Hepatocyte (in vitro differentiated cells): ENCODE measurements around the gene EML4. TPM values are rescaled to one million over a fixed set of nuclear protein-coding genes. Genes with fewer than 3 reads are reported as not detected.

Experiments
- DNase-seq: peaks from one replicate; pipeline ENCODE4 v3.0.0-alpha.2; 2016; ENCODE audit warnings: low spot score
- H2AFZ ChIP-seq: fragments of 200-600 bp; sonication (generic); 2 replicates; pipeline ENCODE4 v1.6.0; 2016; ENCODE audit warnings: antibody characterized with exemption, mild to moderate bottlenecking
- H3K27ac ChIP-seq: fragments of 200-600 bp; sonication (generic); 2 replicates; pipeline ENCODE4 v1.5.1; 2016; ENCODE audit warnings: mild to moderate bottlenecking
- H3K27me3 ChIP-seq: fragments of 200-600 bp; sonication (generic); 2 replicates; pipeline ENCODE4 v1.6.1; 2016
- H3K36me3 ChIP-seq: fragments of 200-600 bp; sonication (generic); replicated peaks from 2 replicates; pipeline ENCODE4 v1.5.1; 2016; ENCODE audit warnings: low read depth; ENCODE audit not compliant: insufficient read depth
- H3K4me1 ChIP-seq: fragments of 200-600 bp; sonication (generic); 2 replicates; pipeline ENCODE4 v1.5.1; 2016; ENCODE audit warnings: mild to moderate bottlenecking, moderate library complexity; ENCODE audit not compliant: insufficient read depth
- H3K4me2 ChIP-seq: fragments of 200-600 bp; sonication (generic); 2 replicates; pipeline ENCODE4 v1.6.0; 2016
- H3K4me3 ChIP-seq: fragments of 200-600 bp; sonication (generic); 2 replicates; pipeline ENCODE4 v1.5.1; 2016; ENCODE audit warnings: mild to moderate bottlenecking
- H3K79me2 ChIP-seq: fragments of 200-600 bp; sonication (generic); 2 replicates; pipeline ENCODE4 v1.6.0; 2017; ENCODE audit warnings: mild to moderate bottlenecking
- H3K9me2 ChIP-seq: fragments of 200-600 bp; sonication (generic); replicated peaks from 2 replicates; pipeline ENCODE4 v1.6.0; 2017; ENCODE audit warnings: mild to moderate bottlenecking; ENCODE audit not compliant: insufficient read depth
- H3K9me3 ChIP-seq: fragments of 200-600 bp; sonication (generic); 2 replicates; pipeline ENCODE4 v1.5.1; 2016; ENCODE audit warnings: low read depth, mild to moderate bottlenecking
- H4K20me1 ChIP-seq: fragments of 200-600 bp; sonication (generic); 2 replicates; pipeline ENCODE4 v1.6.0; 2016; ENCODE audit warnings: mild to moderate bottlenecking; ENCODE audit not compliant: insufficient read depth, poor library complexity, severe bottlenecking
- EZH2 ChIP-seq: fragments of 200-600 bp; sonication (generic); IDR thresholded peaks from 2 replicates; pipeline ENCODE4 v1.6.1; 2016; ENCODE audit warnings: antibody characterized with exemption, mild to moderate bottlenecking, borderline replicate concordance
- EZH2phosphoT487 ChIP-seq: fragments of 200-600 bp; sonication (generic); IDR thresholded peaks from one replicate; pipeline ENCODE4 v1.6.1; 2018; ENCODE audit warnings: antibody characterized with exemption, mild to moderate bottlenecking, low read depth, moderate library complexity; ENCODE audit not compliant: unreplicated experiment, severe bottlenecking
- whole genome bisulfite sequencing: methylation state at CpG from one replicate; pipeline ENCODE4 v1.1.6; 2016; ENCODE audit warnings: low lambda C conversion rate; ENCODE audit errors: missing lambda C conversion rate; 5-methylcytosine and 5-hydroxymethylcytosine counted together
- polyA plus RNA-seq: library from polyadenylated mRNA; unstranded; fragments of >200 nt; fragmentation: Nextera tagmentation; extraction: Ambion mirVana; gene quantifications from 2 replicates; pipeline ENCODE4 v1.2.1, GENCODE V29; 2016
- total RNA-seq: library from RNA; depleted of rRNA; stranded (reverse); fragments of >200 nt; gene quantifications from 2 replicates; pipeline ENCODE4 v1.2.3, GENCODE V29; 2014
- TF ChIP-seq, protein P1 (sequence below): fragments of 200-600 bp; sonication (generic); IDR thresholded peaks from 2 replicates; pipeline ENCODE4 v1.5.1; 2016; ENCODE audit warnings: antibody characterized with exemption, mild to moderate bottlenecking; ENCODE audit not compliant: poor library complexity

EML4 gene
- total and polyA plus RNA-seq, 2 experiments from 2014 or later = 49.9 to 86.8 TPM

DNA sequence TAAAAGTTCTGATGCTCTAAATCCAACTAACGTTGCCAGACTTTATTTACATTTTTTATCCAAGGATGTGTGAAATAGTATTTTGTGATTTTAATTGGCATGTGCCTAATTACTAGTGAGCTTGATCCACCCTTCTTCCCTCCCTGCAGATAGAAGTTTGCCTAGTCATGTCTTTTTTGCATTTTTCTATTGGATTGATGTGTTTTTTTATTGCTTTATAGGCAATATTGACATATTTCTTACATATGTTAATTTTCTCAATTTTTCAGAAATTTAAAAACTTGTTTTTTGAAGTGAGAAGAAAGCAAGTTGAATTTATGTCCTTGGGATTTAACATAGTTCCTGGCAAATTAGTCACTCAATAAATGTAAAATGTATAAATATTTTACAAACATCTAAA is 56.4 kb downstream of the EML4 start:
- Histone ChIP-seq H2AFZ (no peak overlapping the region), H3K27ac (no peak overlapping the region), H4K20me1 (no peaks in the 10 kb centered on the region), H3K27me3 (no peaks in the 10 kb centered on the region), H3K4me3 (no peak overlapping the region), H3K4me2 (no peak overlapping the region), H3K36me3 (no peaks in the 10 kb centered on the region), H3K4me1 (peaks cover 14% of the 10 kb centered on the region), H3K9me2 (no peaks in the 10 kb centered on the region), H3K79me2 (peaks cover 95% of the 10 kb centered on the region), H3K9me3 (no peaks in the 10 kb centered on the region)
- TF ChIP-seq EZH2phosphoT487 (no peak), EZH2 (no peak)
- TF ChIP-seq, protein P1, sequence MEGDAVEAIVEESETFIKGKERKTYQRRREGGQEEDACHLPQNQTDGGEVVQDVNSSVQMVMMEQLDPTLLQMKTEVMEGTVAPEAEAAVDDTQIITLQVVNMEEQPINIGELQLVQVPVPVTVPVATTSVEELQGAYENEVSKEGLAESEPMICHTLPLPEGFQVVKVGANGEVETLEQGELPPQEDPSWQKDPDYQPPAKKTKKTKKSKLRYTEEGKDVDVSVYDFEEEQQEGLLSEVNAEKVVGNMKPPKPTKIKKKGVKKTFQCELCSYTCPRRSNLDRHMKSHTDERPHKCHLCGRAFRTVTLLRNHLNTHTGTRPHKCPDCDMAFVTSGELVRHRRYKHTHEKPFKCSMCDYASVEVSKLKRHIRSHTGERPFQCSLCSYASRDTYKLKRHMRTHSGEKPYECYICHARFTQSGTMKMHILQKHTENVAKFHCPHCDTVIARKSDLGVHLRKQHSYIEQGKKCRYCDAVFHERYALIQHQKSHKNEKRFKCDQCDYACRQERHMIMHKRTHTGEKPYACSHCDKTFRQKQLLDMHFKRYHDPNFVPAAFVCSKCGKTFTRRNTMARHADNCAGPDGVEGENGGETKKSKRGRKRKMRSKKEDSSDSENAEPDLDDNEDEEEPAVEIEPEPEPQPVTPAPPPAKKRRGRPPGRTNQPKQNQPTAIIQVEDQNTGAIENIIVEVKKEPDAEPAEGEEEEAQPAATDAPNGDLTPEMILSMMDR = no peak
- no peak for DNase-seq
- WGBS = 96% methylated on average over 1 of the region's 1 CpG

DNA sequence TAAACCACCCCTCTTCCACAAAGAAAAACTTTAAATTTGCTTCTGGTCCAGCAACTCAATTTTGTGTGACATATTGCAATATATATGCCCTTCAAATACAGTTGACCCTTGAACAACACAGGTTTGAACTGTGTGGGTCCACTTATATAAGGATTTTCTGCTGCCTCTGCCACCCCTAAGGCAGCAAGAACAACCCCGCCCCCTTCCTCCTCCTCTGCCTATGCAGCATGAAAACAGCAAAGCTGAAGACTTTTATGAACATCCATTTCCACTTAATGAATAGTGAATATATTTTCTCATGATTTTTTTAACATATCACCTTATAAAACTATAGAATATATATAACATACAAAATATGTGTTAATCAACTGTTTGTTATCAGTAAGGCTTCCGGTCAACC is 58.3 kb downstream of the EML4 start:
- H3K27me3 ChIP-seq = no peaks in the 10 kb centered on the region
- 91% methylated on average over 2 of the region's 2 CpGs for WGBS
- H3K79me2 ChIP-seq = peaks cover 97% of the 10 kb centered on the region
- H3K4me2 ChIP-seq = no peak overlapping the region
- no peak overlapping the region for H2AFZ ChIP-seq
- no peaks in the 10 kb centered on the region for H3K9me2 ChIP-seq
- H4K20me1 ChIP-seq = no peaks in the 10 kb centered on the region
- H3K36me3 ChIP-seq = no peaks in the 10 kb centered on the region
- no peak for TF ChIP-seq EZH2phosphoT487
- TF ChIP-seq, protein P1 = no peak
- no peak for DNase-seq
- H3K9me3 ChIP-seq = no peaks in the 10 kb centered on the region
- H3K4me1 ChIP-seq = peaks cover 14% of the 10 kb centered on the region
- H3K27ac ChIP-seq = no peak overlapping the region
- H3K4me3 ChIP-seq = no peak overlapping the region

DNA sequence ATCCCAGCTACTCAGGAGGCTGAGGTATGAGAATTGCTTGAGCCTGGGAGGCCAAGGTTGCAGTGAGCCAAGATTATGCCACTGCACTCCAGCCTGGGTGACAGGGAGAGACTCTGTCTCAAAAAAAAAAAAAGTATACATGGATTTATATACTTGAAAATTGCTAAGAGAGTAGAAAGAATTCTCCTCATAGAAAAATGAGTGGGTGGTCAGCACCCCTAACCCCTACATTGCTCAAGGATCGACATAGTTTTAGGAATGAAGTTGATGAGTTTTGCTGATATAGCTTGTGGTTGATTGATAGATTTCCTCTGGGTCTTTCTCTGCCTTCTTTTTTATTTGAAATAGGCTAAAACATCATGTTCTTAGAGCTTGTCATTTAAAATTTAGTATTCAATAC is 58.9 kb downstream of the EML4 start:
- H3K4me1 ChIP-seq = peaks cover 14% of the 10 kb centered on the region
- no peak overlapping the region for H3K4me3 ChIP-seq
- WGBS = 97% methylated on average over 1 of the region's 1 CpG
- TF ChIP-seq, protein P1 = no peak
- TF ChIP-seq EZH2phosphoT487 (no peak), EZH2 (no peak)
- no peak overlapping the region for H3K27ac ChIP-seq
- no peaks in the 10 kb centered on the region for H3K9me3 ChIP-seq
- H3K79me2 ChIP-seq = peaks cover 99% of the 10 kb centered on the region
- no peak overlapping the region for H2AFZ ChIP-seq
- no peaks in the 10 kb centered on the region for H4K20me1 ChIP-seq
- no peaks in the 10 kb centered on the region for H3K9me2 ChIP-seq
- no peaks in the 10 kb centered on the region for H3K36me3 ChIP-seq
- DNase-seq = no peak
- H3K27me3 ChIP-seq = no peaks in the 10 kb centered on the region
- no peak overlapping the region for H3K4me2 ChIP-seq

DNA sequence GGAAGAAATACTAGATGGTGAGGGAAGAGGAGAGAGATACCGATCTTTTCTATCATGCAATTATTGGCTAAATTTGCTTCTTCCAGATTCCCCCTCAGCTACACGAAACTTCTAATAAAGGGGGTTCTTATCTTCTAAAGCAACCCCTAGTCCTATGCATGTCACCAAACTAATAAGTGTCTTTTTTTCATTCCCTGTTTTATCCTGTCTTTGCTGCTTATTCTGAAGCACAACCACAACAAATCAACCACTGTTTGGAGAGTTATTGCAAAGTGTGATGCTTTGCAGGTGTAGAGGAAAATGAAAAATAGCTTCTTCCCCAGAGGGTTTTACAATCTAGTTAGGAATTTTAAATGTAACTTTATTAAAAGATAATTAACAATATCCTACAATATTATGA is 60.8 kb downstream of the EML4 start:
- Histone ChIP-seq H3K79me2 (peaks cover 90% of the 10 kb centered on the region), H4K20me1 (no peaks in the 10 kb centered on the region), H3K9me2 (no peaks in the 10 kb centered on the region), H2AFZ (no peak overlapping the region), H3K4me1 (peaks cover 16% of the 10 kb centered on the region), H3K27me3 (no peaks in the 10 kb centered on the region), H3K4me2 (no peak overlapping the region), H3K27ac (no peak overlapping the region), H3K4me3 (no peak overlapping the region), H3K9me3 (no peaks in the 10 kb centered on the region), H3K36me3 (no peaks in the 10 kb centered on the region)
- 80% methylated on average over 2 of the region's 2 CpGs for WGBS
- no peak for DNase-seq
- TF ChIP-seq, protein P1 = no peak
- no peak for TF ChIP-seq EZH2
- no peak for TF ChIP-seq EZH2phosphoT487
